Measurements from ENCODE around the gene SNX27.
"Not testable (repeated sequence)": the region's sequence is repeated elsewhere in the genome, so short reads cannot be mapped to it uniquely, and the experiment has no call there.

Gene SNX27

GRCh38 chr1:151653397-151653796, 41.5 kb downstream of the SNX27 start:
- DNase-seq (ENCODE audit: low read depth) = peak; percentile 73
- no peak overlapping the region for H3K4me3 ChIP-seq (ENCODE audit: control insufficient read depth, low read depth, low read length)

GRCh38 chr1:151655371-151655770, 43.5 kb downstream of the SNX27 start:
- no peak for TF ChIP-seq CTCF (conservative IDR thresholded peaks at IDR 0.05; ENCODE audit: control insufficient read depth, insufficient read depth, low read depth, low read length)
- no peak for DNase-seq (ENCODE audit: low read depth)
- H3K4me3 ChIP-seq (ENCODE audit: control insufficient read depth, low read depth, low read length) = no peak overlapping the region

More at GRCh38 chr1:151653397-151653796, 41.5 kb downstream of the SNX27 start:
- TF ChIP-seq CTCF (conservative IDR thresholded peaks at IDR 0.05; ENCODE audit: control insufficient read depth, insufficient read depth, low read depth, low read length) = no peak

- H3K4me3 ChIP-seq (ENCODE audit: control insufficient read depth, low read depth, low read length) = no peak overlapping the region
- DNase-seq (ENCODE audit: low read depth) = no peak
Observed at GRCh38 chr1:151661751-151662150, 49.9 kb downstream of the SNX27 start.

GRCh38 chr1:151668090-151668489, 56.2 kb downstream of the SNX27 start:
- TF ChIP-seq CTCF (conservative IDR thresholded peaks at IDR 0.05; ENCODE audit: control insufficient read depth, insufficient read depth, low read depth, low read length) = no peak
- H3K4me3 ChIP-seq (ENCODE audit: control insufficient read depth, low read depth, low read length) = no peak overlapping the region
- no peak for DNase-seq (ENCODE audit: low read depth)

More at GRCh38 chr1:151661751-151662150, 49.9 kb downstream of the SNX27 start:
- no peak for TF ChIP-seq CTCF (conservative IDR thresholded peaks at IDR 0.05; ENCODE audit: control insufficient read depth, insufficient read depth, low read depth, low read length)

GRCh38 chr1:151670036-151670675, 58.3 kb downstream of the SNX27 start:
- DNase-seq (ENCODE audit: low read depth); H3K4me3 ChIP-seq (ENCODE audit: control insufficient read depth, low read depth, low read length): not testable (repeated sequence)

GRCh38 chr1:151673407-151673806, 61.6 kb downstream of the SNX27 start:
- TF ChIP-seq CTCF (conservative IDR thresholded peaks at IDR 0.05; ENCODE audit: control insufficient read depth, insufficient read depth, low read depth, low read length) = no peak
- no peak overlapping the region for H3K4me3 ChIP-seq (ENCODE audit: control insufficient read depth, low read depth, low read length)
- no peak for DNase-seq (ENCODE audit: low read depth)

GRCh38 chr1:151680391-151680790, 68.5 kb downstream of the SNX27 start:
- peak; percentile 28 for DNase-seq (ENCODE audit: low read depth)
- H3K4me3 ChIP-seq (ENCODE audit: control insufficient read depth, low read depth, low read length) = no peak overlapping the region
- TF ChIP-seq CTCF (conservative IDR thresholded peaks at IDR 0.05; ENCODE audit: control insufficient read depth, insufficient read depth, low read depth, low read length) = no peak

Data from fibroblast of mammary gland (primary cell).